SK-N-SH treated with all-trans-retinoic acid at 6 μM for 48 hours (cell line): ENCODE data around the gene CEBPA.

Source experiments
- CSDC2 ChIP-seq: fragments of 250-450 bp; sonication (Bioruptor Pico); IDR thresholded peaks from 2 replicates; pipeline ENCODE4 v1.5.0; 2020; ENCODE audit warnings: mild to moderate bottlenecking, moderate library complexity
- CSRNP3 ChIP-seq: fragments of 250-450 bp; sonication (Bioruptor Pico); IDR thresholded peaks from 2 replicates; pipeline ENCODE4 v1.5.1; 2021; ENCODE audit warnings: mild to moderate bottlenecking, moderate library complexity
- ISL1 ChIP-seq: fragments of 250-450 bp; sonication (Bioruptor Pico); IDR thresholded peaks from 2 replicates; pipeline ENCODE4 v2.1.2; 2022; ENCODE audit warnings: mild to moderate bottlenecking, moderate library complexity
- PATZ1 ChIP-seq: fragments of 250-450 bp; sonication (Bioruptor Pico); IDR thresholded peaks from 2 replicates; pipeline ENCODE4 v1.8.0; 2020; ENCODE audit warnings: mild to moderate bottlenecking, moderate library complexity, borderline replicate concordance
- POU6F1 ChIP-seq: fragments of 250-450 bp; sonication (Bioruptor Pico); IDR thresholded peaks from 2 replicates; pipeline ENCODE4 v1.8.0; 2021; ENCODE audit warnings: low read depth, mild to moderate bottlenecking, moderate library complexity, borderline replicate concordance
- PPARA ChIP-seq: fragments of 250-450 bp; sonication (Bioruptor Pico); IDR thresholded peaks from 2 replicates; pipeline ENCODE4 v1.5.0; 2020; ENCODE audit warnings: mild to moderate bottlenecking, borderline replicate concordance
- RARB ChIP-seq: fragments of 250-450 bp; sonication (Bioruptor Pico); IDR thresholded peaks from 2 replicates; pipeline ENCODE4 v1.8.0; 2021; ENCODE audit warnings: mild to moderate bottlenecking, moderate library complexity
- TCF4 ChIP-seq: fragments of 250-450 bp; sonication (Bioruptor Pico); IDR thresholded peaks from 2 replicates; pipeline ENCODE4 v1.8.0; 2021; ENCODE audit warnings: mild to moderate bottlenecking, moderate library complexity, borderline replicate concordance

- TF ChIP-seq CSRNP3 (CRISPR knock-in tag) = no peak
- TF ChIP-seq ISL1 (CRISPR knock-in tag) = no peak
- TF ChIP-seq POU6F1 (CRISPR knock-in tag) = no peak
- no peak for TF ChIP-seq TCF4 (CRISPR knock-in tag)
- no peak for TF ChIP-seq RARB
- no peak for TF ChIP-seq PPARA
- TF ChIP-seq PATZ1 (CRISPR knock-in tag) = no peak
- TF ChIP-seq CSDC2 (CRISPR knock-in tag) = no peak
Measured at GRCh38 chr19:33255781-33256180, 46.6 kb downstream of the CEBPA start.
